Measurements from ENCODE around the gene XRCC3.

Gene XRCC3

GRCh38 chr14:103735439-103735814 lies 20.2 kb upstream of the XRCC3 start:
- H3K27ac ChIP-seq, result peak overlapping the region; percentile 67 to 85
- TF ChIP-seq CTCF (IDR thresholded peaks at IDR 0.05), result no peak
- DNase-seq (ENCODE audit: low spot score), result peak; percentile 75
- H3K4me3 ChIP-seq, result no peak overlapping the region

- peak overlapping the region; percentile 67 to 85 for H3K27ac ChIP-seq
- no peak for TF ChIP-seq CTCF (IDR thresholded peaks at IDR 0.05)
Measured at GRCh38 chr14:103735022-103735421, 19.8 kb upstream of the XRCC3 start.

GRCh38 chr14:103734081-103734888 lies 19.0 kb upstream of the XRCC3 start:
- no peak for TF ChIP-seq CTCF (IDR thresholded peaks at IDR 0.05)
- no peak overlapping the region for H3K27ac ChIP-seq
- no peak overlapping the region for H3K4me3 ChIP-seq
- no peak for DNase-seq (ENCODE audit: low spot score)

More at GRCh38 chr14:103735022-103735421, 19.8 kb upstream of the XRCC3 start:
- no peak for DNase-seq (ENCODE audit: low spot score)
- H3K4me3 ChIP-seq, result no peak overlapping the region

GRCh38 chr14:103733651-103734050 lies 18.4 kb upstream of the XRCC3 start:
- no peak for DNase-seq (ENCODE audit: low spot score)
- no peak overlapping the region for H3K4me3 ChIP-seq
- H3K27ac ChIP-seq, result no peak overlapping the region
- no peak for TF ChIP-seq CTCF (IDR thresholded peaks at IDR 0.05)

- no peak overlapping the region for H3K4me3 ChIP-seq
- no peak for DNase-seq (ENCODE audit: low spot score)
- H3K27ac ChIP-seq, result no peak overlapping the region
- TF ChIP-seq CTCF (IDR thresholded peaks at IDR 0.05), result no peak
Measured at GRCh38 chr14:103732868-103733620, 17.8 kb upstream of the XRCC3 start.

- DNase-seq (ENCODE audit: low spot score), result no peak
- TF ChIP-seq CTCF (IDR thresholded peaks at IDR 0.05), result no peak
- Histone ChIP-seq H3K4me3 (no peak overlapping the region), H3K27ac (no peak overlapping the region)
Measured at GRCh38 chr14:103731916-103732867, 16.9 kb upstream of the XRCC3 start.
